SU-DHL-6 (cell line): ENCODE data around the gene THOC6.

Source experiments
- CTCF ChIP-seq: fragments of 200-600 bp; sonication (generic); IDR thresholded peaks from one replicate; pipeline ENCODE4 v1.5.1; 2017; ENCODE audit warnings: antibody characterized with exemption, mild to moderate bottlenecking, low read length, moderate library complexity; ENCODE audit not compliant: insufficient read depth, poor library complexity, severe bottlenecking
- EZH2phosphoT487 ChIP-seq: fragments of 200-600 bp; sonication (generic), shearing (Covaris generic); conservative IDR thresholded peaks from 2 replicates; pipeline ENCODE4 v1.6.1; 2018; ENCODE audit warnings: mild to moderate bottlenecking, antibody characterized with exemption, low read length, moderate library complexity, mixed read lengths

DNA sequence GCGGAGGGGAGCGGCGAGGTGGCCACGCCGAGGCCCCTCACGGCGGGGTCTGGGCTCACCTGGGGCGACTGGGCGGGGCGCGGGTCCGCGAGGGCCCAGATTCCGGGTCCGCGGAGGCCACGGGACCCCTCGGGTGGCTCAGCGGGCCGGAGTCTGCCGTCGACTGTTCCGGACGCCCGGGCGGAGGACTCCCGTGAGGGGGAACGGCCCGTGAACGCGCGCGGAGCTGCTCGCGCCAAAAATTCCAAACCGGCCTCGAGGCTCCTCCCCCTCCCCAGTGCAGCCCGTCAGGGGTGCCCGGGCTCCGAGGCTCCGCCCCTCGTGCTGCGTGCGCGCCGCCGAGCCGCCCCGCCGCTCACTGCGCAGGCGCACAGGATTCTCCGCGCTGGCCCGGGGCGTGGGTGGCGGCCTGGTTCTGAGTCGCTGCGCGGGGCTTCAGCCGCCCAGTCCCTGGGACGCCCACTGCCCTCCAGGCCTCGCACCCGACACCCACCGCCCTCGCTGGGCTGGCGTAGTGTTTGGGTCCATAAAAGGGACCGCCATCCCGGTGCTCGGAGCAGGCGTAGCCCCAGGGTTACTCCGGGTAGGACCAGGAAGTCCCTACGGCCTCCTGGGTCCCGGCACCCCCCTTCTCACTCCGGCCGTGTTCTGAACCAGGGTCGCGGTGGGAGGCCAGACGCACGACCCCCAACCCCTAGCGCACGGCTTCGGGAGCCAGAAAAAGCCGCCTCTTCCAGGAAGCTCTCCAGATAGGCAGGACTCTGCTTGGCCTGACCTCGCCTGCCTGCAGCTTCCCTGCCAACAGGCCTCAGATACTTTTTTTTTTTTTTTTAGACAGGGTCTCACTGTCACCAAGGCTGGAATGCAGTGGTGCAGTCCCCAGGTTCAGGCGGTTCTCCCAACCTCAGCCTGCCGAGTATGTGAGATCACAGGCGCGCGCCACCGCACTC is 43.3 kb upstream of the THOC6 start, which contains the start of gene PKMYT1:
- TF ChIP-seq CTCF, result no peak
- no peak for TF ChIP-seq EZH2phosphoT487
